ENCODE data around the gene GRK6. TPM values are rescaled to one million over a fixed set of nuclear protein-coding genes. Genes with fewer than 3 reads are reported as not detected.
A peak's percentile ranks its signal among the peaks of the same experiment; 100 is the strongest.

GRK6 gene
- total and polyA plus RNA-seq, 9 of the 15 experiments (the other 6 are each of a cell fraction or from before 2014, with no cell fraction given), result 0.63 to 122 (median 44.5) TPM

GRCh38 chr5:177404641-177405179, 21.8 kb upstream of the GRK6 start (continued):
- TF ChIP-seq SRSF3 (IDR thresholded peaks at IDR 0.05; ENCODE audit: insufficient read depth, low read length) (0 out of 2 replicates have a peak, but pooled peaks have one; percentile 82), ZBTB9 (CRISPR knock-in tag; IDR thresholded peaks at IDR 0.05) (no peak), HDAC1 (IDR thresholded peaks at IDR 0.05) (no peak), HOMEZ (CRISPR knock-in tag; IDR thresholded peaks at IDR 0.05) (no peak), MTA2 (IDR thresholded peaks at IDR 0.05; ENCODE audit: low read depth) (no peak), SFPQ (IDR thresholded peaks at IDR 0.05; ENCODE audit: low read depth, low read length) (no peak), ZBTB1 (CRISPR knock-in tag; IDR thresholded peaks at IDR 0.05; ENCODE audit: borderline replicate concordance, low read depth) (no peak), TEAD1 (CRISPR knock-in tag; IDR thresholded peaks at IDR 0.05) (peak in 1 of 2 experiments; percentile 34; a peak in 1 of 4 replicates), ARID2 (IDR thresholded peaks at IDR 0.05) (no peak), WHSC1 (IDR thresholded peaks at IDR 0.05; ENCODE audit: low read length) (no peak), SRSF7 (optimal IDR thresholded peaks at IDR 0.05; ENCODE audit: low read depth, low read length) (no peak), U2AF2 (optimal IDR thresholded peaks at IDR 0.05; ENCODE audit: low read depth, low read length) (no peak)
- TF ChIP-seq, protein P1, sequence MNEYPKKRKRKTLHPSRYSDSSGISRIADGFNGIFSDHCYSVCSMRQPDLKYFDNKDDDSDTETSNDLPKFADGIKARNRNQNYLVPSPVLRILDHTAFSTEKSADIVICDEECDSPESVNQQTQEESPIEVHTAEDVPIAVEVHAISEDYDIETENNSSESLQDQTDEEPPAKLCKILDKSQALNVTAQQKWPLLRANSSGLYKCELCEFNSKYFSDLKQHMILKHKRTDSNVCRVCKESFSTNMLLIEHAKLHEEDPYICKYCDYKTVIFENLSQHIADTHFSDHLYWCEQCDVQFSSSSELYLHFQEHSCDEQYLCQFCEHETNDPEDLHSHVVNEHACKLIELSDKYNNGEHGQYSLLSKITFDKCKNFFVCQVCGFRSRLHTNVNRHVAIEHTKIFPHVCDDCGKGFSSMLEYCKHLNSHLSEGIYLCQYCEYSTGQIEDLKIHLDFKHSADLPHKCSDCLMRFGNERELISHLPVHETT (CRISPR knock-in tag; conservative IDR thresholded peaks at IDR 0.05 in 1 of 2, IDR thresholded peaks at IDR 0.05 in 1 of 2), result 0 out of 4 replicates have a peak, but pooled peaks of 1 of the 2 experiments have one; percentile 8
- TF ChIP-seq, protein P2, sequence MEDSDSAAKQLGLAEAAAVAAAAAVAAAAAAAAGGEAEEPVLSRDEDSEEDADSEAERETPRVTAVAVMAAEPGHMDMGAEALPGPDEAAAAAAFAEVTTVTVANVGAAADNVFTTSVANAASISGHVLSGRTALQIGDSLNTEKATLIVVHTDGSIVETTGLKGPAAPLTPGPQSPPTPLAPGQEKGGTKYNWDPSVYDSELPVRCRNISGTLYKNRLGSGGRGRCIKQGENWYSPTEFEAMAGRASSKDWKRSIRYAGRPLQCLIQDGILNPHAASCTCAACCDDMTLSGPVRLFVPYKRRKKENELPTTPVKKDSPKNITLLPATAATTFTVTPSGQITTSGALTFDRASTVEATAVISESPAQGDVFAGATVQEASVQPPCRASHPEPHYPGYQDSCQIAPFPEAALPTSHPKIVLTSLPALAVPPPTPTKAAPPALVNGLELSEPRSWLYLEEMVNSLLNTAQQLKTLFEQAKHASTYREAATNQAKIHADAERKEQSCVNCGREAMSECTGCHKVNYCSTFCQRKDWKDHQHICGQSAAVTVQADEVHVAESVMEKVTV (CRISPR knock-in tag; IDR thresholded peaks at IDR 0.05), result no peak
- TF ChIP-seq, protein P3, sequence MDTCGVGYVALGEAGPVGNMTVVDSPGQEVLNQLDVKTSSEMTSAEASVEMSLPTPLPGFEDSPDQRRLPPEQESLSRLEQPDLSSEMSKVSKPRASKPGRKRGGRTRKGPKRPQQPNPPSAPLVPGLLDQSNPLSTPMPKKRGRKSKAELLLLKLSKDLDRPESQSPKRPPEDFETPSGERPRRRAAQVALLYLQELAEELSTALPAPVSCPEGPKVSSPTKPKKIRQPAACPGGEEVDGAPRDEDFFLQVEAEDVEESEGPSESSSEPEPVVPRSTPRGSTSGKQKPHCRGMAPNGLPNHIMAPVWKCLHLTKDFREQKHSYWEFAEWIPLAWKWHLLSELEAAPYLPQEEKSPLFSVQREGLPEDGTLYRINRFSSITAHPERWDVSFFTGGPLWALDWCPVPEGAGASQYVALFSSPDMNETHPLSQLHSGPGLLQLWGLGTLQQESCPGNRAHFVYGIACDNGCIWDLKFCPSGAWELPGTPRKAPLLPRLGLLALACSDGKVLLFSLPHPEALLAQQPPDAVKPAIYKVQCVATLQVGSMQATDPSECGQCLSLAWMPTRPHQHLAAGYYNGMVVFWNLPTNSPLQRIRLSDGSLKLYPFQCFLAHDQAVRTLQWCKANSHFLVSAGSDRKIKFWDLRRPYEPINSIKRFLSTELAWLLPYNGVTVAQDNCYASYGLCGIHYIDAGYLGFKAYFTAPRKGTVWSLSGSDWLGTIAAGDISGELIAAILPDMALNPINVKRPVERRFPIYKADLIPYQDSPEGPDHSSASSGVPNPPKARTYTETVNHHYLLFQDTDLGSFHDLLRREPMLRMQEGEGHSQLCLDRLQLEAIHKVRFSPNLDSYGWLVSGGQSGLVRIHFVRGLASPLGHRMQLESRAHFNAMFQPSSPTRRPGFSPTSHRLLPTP (IDR thresholded peaks at IDR 0.05; ENCODE audit: borderline replicate concordance, extremely low read depth, insufficient read length), result no peak

Data from K562 (cell line).